Omental fat pad (tissue), 4 donors: ENCODE measurements around the gene CDH1. TPM values are rescaled to one million over a fixed set of nuclear protein-coding genes. Genes with fewer than 3 reads are reported as not detected.
"Not testable (repeated sequence)": the region's sequence is repeated elsewhere in the genome, so short reads cannot be mapped to it uniquely, and the experiment has no call there.

ENCODE experiments used
- ATAC-seq: fragments of 150-250 bp; one replicate; pipeline ENCODE4 v1.9.1; 2016; ENCODE audit warnings: mild to moderate bottlenecking, moderate library complexity; ENCODE audit not compliant: low FRiP score
- DNase-seq: peaks from one replicate; pipeline ENCODE4 v3.0.0-alpha.2; 2019; ENCODE audit warnings: low spot score
- total RNA-seq, 4 donors: library from RNA; depleted of rRNA; stranded (reverse); fragments of >200 nt; gene quantifications; one replicate each; pipeline ENCODE4 v1.1.0, GENCODE V29; 2016
- TF ChIP-seq, protein P1 (sequence below), 3 donors: fragments of 450-650 bp; IDR thresholded peaks; one replicate each; pipeline ENCODE4 v1.5.1; 2016 to 2017; ENCODE audit warnings: antibody characterized with exemption in 3 of 3, mild to moderate bottlenecking in 3 of 3, moderate library complexity in 2 of 3

CDH1 gene
- total RNA-seq, 4 donors from 2014 or later: 1.8 to 18.7 (median 3.4) TPM; not detected in 1

DNA sequence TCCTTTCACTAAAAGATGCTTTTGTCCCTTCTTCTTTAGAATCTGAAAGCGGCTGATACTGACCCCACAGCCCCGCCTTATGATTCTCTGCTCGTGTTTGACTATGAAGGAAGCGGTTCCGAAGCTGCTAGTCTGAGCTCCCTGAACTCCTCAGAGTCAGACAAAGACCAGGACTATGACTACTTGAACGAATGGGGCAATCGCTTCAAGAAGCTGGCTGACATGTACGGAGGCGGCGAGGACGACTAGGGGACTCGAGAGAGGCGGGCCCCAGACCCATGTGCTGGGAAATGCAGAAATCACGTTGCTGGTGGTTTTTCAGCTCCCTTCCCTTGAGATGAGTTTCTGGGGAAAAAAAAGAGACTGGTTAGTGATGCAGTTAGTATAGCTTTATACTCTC is 96.2 kb downstream of the CDH1 start:
- ATAC-seq: no peak
- DNase-seq: no peak
- TF ChIP-seq, protein P1, sequence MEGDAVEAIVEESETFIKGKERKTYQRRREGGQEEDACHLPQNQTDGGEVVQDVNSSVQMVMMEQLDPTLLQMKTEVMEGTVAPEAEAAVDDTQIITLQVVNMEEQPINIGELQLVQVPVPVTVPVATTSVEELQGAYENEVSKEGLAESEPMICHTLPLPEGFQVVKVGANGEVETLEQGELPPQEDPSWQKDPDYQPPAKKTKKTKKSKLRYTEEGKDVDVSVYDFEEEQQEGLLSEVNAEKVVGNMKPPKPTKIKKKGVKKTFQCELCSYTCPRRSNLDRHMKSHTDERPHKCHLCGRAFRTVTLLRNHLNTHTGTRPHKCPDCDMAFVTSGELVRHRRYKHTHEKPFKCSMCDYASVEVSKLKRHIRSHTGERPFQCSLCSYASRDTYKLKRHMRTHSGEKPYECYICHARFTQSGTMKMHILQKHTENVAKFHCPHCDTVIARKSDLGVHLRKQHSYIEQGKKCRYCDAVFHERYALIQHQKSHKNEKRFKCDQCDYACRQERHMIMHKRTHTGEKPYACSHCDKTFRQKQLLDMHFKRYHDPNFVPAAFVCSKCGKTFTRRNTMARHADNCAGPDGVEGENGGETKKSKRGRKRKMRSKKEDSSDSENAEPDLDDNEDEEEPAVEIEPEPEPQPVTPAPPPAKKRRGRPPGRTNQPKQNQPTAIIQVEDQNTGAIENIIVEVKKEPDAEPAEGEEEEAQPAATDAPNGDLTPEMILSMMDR (IDR thresholded peaks at IDR 0.05): no peak

DNA sequence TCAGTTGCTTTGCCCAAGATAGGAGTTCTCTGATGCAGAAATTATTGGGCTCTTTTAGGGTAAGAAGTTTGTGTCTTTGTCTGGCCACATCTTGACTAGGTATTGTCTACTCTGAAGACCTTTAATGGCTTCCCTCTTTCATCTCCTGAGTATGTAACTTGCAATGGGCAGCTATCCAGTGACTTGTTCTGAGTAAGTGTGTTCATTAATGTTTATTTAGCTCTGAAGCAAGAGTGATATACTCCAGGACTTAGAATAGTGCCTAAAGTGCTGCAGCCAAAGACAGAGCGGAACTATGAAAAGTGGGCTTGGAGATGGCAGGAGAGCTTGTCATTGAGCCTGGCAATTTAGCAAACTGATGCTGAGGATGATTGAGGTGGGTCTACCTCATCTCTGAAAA is 97.5 kb downstream of the CDH1 start:
- TF ChIP-seq, protein P1 (IDR thresholded peaks at IDR 0.05): no peak
- ATAC-seq (no peak), DNase-seq (no peak)

DNA sequence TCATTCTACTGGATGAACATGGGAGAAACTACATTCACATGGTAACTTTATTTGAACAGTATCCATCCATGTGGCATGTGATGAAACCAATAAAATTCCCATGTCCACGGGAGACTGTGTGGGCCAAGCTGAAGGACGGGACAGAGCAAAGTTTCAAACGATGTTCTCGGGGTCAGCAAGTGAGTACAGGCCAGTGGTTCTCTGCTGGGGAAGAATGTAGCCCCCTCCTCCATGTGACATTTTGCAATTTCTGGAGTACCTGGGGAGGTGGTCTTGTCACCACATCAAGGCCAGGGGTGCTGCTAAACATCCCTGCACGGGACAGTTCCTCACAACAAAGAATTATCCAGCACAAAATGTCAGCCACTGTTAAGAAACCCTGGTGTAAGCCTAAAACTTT is 98.9 kb downstream of the CDH1 start:
- no peak for ATAC-seq
- no peak for DNase-seq
- TF ChIP-seq, protein P1 (IDR thresholded peaks at IDR 0.05): no peak

DNA sequence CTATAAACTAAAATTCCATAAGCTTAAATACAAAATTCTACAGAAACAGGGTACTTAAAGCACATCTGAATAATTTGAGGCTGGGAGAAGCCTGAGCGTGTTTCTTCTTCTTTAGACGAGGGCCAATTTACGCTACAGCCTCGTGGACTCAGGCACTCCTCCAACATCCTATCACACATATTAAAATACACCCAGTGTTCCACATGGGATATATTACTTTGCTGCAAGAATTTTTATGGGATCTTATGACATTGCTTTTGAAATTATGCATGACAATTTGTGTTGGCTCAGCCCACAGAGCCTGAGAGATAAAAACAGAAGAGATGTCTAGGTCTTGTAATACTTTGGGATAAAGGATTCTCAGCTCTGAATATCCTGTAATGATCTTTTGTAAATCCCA is 102.7 kb downstream of the CDH1 start:
- DNase-seq (no peak), ATAC-seq (no peak)
- TF ChIP-seq, protein P1 (IDR thresholded peaks at IDR 0.05): no peak

DNA sequence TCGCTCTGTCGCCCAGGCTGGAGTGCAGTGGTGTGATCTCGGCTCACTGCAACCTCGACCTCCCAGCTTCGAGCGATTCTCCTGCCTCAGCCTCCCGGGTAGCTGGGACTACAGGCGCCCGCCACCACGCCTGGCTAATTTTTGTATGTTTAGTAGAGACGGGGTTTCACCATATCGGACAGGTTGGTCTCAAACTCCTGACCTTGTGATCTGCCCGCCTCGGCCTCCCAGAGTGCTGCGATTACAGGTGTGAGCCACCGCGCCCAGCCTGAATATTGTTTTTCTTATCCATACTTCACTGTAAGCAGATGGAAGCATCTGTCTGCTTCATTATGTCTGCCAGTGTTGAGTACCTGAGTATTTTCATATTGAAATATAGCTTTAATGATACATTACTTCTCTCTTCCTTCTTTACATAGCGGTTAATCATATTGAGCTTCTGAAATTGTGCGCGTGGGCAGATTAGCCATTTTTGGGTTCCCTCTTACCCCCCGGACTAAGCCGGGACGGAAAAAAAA is 105.9 kb downstream of the CDH1 start:
- ATAC-seq, DNase-seq: not testable (repeated sequence)

DNA sequence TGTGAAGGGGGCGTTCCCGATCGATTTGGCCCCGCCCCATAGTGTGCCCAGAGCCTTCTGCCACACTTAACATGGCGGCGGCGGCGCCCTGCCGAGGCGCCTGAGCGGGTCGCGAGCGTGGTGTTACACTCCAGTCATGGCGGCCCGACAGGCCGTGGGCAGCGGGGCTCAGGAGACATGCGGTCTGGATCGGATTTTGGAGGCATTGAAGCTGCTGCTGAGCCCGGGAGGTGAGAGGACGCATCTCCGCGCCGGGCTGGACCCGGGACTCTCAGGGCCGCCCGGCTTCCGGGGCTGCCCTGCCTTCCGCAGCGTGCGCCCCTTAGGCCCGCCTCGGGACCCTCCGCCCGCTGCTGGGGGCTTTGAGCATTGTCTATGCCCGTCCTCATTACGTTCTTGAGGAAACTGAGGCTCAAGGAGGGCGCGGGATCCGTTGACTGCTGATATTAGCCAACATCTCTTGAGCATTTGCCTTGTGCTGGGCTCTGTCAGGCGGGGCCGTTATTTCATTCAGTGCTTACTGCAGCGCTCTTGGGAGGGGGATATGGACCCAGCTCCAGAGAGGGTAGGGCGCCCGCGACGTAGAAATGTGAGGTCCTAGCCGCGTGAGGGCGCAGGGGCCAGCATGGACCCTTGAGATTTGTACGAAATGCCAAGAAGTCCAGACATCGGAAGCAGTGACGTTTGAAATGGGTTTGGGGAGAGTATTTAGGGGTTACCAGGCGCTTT is 106.6 kb downstream of the CDH1 start, which contains the start of gene TANGO6:
TSS of gene TANGO6 (plus strand) at position 50 of the 729 bp plus-strand sequence. CDS start at position 137, 87 bp downstream.
- DNase-seq (peak; percentile 65), ATAC-seq (peak; percentile 93)
- TF ChIP-seq, protein P1 (IDR thresholded peaks at IDR 0.05): no peak

DNA sequence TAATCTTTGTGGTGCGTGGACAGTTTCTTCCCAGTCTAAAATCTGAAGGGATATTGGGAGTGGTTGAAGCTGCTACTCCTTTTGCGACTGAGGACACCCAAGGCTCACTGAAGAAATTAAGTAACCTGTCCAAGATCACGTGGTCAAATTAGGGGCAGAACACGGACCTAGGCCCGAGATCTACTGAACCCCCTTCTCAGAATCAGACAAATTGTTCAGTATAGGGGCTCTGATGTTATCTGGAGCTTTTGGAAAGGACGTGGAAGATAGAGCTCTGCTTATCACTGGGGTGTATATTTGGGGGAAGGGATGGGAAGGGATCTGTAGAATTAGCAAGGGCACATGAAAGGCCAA is 107.1 kb downstream of the CDH1 start:
- DNase-seq (no peak), ATAC-seq (no peak)
- TF ChIP-seq, protein P1 (IDR thresholded peaks at IDR 0.05): no peak
